Glutamatergic neuron (in vitro differentiated cells): ENCODE results near the gene CA9. TPM values are rescaled to one million over a fixed set of nuclear protein-coding genes. Genes with fewer than 3 reads are reported as not detected.
"Not testable (repeated sequence)": the region's sequence is repeated elsewhere in the genome, so short reads cannot be mapped to it uniquely, and the experiment has no call there.

ENCODE experiments used
- DNase-seq: peaks from one replicate; pipeline ENCODE4 v3.0.0; 2022
- H3K27ac Mint-ChIP-seq: one replicate; pipeline ENCODE4 v1.8.0; 2020; ENCODE audit warnings: mild to moderate bottlenecking, mixed read lengths, inconsistent platforms; ENCODE audit not compliant: unreplicated experiment
- H3K27me3 Mint-ChIP-seq: one replicate; pipeline ENCODE4 v1.8.0; 2020; ENCODE audit warnings: mild to moderate bottlenecking, moderate library complexity, mixed read lengths, inconsistent platforms; ENCODE audit not compliant: unreplicated experiment
- H3K36me3 Mint-ChIP-seq: one replicate; pipeline ENCODE4 v1.8.0; 2020; ENCODE audit warnings: mild to moderate bottlenecking, mixed read lengths, inconsistent platforms; ENCODE audit not compliant: unreplicated experiment
- H3K4me1 Mint-ChIP-seq: one replicate; pipeline ENCODE4 v1.8.0; 2020; ENCODE audit warnings: mild to moderate bottlenecking, low read depth, mixed read lengths, inconsistent platforms; ENCODE audit not compliant: unreplicated experiment
- H3K4me3 Mint-ChIP-seq: one replicate; pipeline ENCODE4 v1.8.0; 2020; ENCODE audit warnings: mild to moderate bottlenecking, mixed read lengths, inconsistent platforms; ENCODE audit not compliant: unreplicated experiment
- H3K9me3 Mint-ChIP-seq: one replicate; pipeline ENCODE4 v1.8.0; 2020; ENCODE audit warnings: mild to moderate bottlenecking, moderate library complexity, mixed read lengths, inconsistent platforms; ENCODE audit not compliant: unreplicated experiment
- total RNA-seq: library from RNA; stranded (reverse); fragmentation: NEBNext Ultra II Directional; extraction: Animal tissue kit (Norgen Biotek cat#: 25700); gene quantifications from one replicate; pipeline ENCODE4 v1.2.1, GENCODE V29; 2021; ENCODE audit not compliant: unreplicated experiment
- TF ChIP-seq, protein P1 (sequence below): fragments of 200-600 bp; sonication (generic); IDR thresholded peaks from one replicate; pipeline ENCODE4 v1.5.0; 2021; ENCODE audit not compliant: partially characterized antibody, unreplicated experiment

Gene CA9
- total RNA-seq, 1 donor from 2014 or later = not detected

DNA sequence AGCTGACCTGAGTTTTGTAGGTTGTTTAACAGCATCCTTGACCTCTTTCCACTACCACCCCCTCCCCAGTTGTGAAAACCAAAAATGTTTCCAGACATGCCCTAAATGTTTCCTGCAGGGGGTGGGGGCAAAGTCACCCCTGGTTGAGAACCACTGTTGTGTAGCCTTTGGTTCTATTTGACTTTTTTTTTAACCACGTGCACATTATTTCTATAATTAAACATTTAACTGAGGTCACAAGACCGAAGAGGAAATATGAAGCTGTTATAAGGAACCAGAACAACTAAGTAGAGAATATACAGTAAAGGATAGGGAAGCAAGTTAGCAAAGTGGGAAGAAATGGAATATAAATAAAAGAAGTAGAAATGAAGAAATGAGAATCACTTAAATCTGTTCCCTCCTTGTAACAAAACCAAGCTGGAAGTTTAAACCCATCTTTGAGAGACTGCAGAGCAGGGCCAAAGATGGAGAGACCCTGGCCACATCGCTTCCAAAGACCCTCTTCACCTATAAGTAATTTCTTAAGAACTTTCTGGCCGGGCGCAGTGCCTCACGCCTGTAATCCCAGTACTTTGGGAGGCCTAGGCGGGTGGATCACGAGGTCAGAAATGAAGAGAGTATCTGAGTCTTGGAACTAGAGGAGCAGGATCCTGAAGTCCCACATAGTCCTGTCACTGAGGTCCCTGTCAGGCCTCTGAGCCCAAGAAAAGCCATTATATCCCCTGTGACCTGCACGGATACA, 37.4 kb upstream of the CA9 start:
- H3K9me3 Mint-ChIP-seq = peaks cover 2% of the 10 kb centered on the region
- no peak overlapping the region for H3K27ac Mint-ChIP-seq
- TF ChIP-seq, protein P1, sequence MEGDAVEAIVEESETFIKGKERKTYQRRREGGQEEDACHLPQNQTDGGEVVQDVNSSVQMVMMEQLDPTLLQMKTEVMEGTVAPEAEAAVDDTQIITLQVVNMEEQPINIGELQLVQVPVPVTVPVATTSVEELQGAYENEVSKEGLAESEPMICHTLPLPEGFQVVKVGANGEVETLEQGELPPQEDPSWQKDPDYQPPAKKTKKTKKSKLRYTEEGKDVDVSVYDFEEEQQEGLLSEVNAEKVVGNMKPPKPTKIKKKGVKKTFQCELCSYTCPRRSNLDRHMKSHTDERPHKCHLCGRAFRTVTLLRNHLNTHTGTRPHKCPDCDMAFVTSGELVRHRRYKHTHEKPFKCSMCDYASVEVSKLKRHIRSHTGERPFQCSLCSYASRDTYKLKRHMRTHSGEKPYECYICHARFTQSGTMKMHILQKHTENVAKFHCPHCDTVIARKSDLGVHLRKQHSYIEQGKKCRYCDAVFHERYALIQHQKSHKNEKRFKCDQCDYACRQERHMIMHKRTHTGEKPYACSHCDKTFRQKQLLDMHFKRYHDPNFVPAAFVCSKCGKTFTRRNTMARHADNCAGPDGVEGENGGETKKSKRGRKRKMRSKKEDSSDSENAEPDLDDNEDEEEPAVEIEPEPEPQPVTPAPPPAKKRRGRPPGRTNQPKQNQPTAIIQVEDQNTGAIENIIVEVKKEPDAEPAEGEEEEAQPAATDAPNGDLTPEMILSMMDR = no peak
- DNase-seq = no peak
- H3K4me3 Mint-ChIP-seq = no peak overlapping the region
- H3K36me3 Mint-ChIP-seq = peaks cover 19% of the 10 kb centered on the region
- H3K4me1 Mint-ChIP-seq = peaks cover 2% of the 10 kb centered on the region
- H3K27me3 Mint-ChIP-seq = no peaks in the 10 kb centered on the region

DNA sequence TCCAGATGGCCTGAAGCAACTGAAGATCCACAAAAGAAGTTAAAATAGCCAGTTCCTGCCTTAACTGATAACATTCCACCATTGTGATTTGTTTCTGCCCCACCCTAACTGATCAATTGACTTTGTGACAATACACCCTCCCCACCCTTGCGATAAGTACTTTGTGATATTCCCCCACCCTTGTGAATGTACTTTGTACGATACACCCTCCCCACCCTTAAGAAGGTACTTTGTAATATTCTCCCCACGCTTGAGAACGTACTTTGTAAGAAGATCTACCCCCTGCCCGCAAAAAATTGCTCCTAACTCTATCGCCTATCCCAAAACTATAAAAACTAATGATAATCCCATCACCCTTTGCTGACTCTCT, 36.9 kb upstream of the CA9 start:
- H3K9me3 Mint-ChIP-seq, DNase-seq, H3K27me3 Mint-ChIP-seq, H3K27ac Mint-ChIP-seq, H3K4me3 Mint-ChIP-seq, H3K4me1 Mint-ChIP-seq: not testable (repeated sequence)
- peaks cover 19% of the 10 kb centered on the region for H3K36me3 Mint-ChIP-seq

DNA sequence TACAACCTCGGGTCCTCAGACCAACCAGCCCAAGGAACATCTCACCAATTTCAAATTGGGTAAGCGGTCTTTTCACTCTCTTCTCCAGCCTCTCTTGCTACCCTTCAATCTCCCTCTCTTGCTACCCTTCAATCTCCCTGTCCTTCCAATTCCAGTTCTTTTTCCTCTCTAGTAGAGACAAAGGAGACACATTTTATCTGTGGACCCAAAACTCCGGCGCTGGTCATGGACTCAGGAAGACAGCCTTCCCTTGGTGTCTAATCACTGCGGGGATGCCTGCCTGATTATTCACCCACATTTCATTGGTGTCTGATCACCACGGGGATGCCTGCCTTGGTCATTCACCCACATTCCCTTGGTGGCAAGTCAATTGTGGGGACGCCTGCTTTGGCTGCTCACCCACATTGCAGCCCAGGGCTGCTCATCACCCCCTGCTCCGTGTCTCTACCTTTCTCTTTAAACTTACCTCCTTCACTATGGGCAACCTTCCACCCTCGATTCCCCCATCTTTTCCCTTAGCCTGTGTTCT, 36.2 kb upstream of the CA9 start:
- peaks cover 19% of the 10 kb centered on the region for H3K36me3 Mint-ChIP-seq
- H3K27ac Mint-ChIP-seq, H3K9me3 Mint-ChIP-seq, H3K4me1 Mint-ChIP-seq, H3K27me3 Mint-ChIP-seq, DNase-seq, H3K4me3 Mint-ChIP-seq: not testable (repeated sequence)

DNA sequence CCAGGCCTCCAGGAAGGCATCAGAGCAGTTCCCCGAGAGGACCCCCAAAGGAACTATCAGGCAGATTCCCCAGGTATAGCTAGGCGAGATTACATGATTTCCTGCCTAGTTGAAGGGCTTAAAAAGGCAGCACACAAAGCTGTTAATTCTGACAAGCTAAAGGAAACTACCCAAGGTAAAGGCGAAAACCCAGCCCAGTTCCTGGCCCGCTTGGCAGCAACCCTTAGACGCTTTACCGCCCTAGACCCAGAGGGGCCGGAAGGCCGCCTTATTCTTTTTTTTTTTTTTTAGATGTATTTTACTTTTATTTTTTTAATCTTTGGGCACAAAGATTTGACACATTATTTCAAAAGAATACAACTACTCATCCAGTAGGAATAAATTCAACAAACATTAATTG, 35.0 kb upstream of the CA9 start:
- not testable (repeated sequence) for H3K4me3 Mint-ChIP-seq, H3K27me3 Mint-ChIP-seq, H3K27ac Mint-ChIP-seq, H3K9me3 Mint-ChIP-seq, H3K4me1 Mint-ChIP-seq, DNase-seq
- peaks cover 19% of the 10 kb centered on the region for H3K36me3 Mint-ChIP-seq

DNA sequence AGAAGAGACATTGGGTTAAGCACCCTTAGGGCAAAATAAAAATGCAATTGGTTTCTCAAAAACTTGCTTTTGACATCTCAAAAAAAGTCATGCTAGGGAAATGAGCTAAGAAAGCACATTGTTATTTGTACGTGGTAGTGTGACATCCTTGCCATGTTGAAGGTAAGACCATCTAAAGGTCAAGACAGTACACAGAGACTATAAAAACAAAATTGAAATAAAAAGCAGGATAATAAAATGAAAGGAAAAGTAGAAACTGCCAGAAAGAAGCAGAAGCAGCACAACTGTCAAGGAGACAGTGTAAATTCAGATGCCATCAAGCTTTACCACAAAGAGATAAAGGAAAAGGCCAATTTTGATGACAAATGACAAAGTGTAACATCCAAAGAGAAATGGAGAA, 34.5 kb upstream of the CA9 start:
- H3K9me3 Mint-ChIP-seq, H3K4me3 Mint-ChIP-seq, H3K27me3 Mint-ChIP-seq, H3K4me1 Mint-ChIP-seq, DNase-seq, H3K27ac Mint-ChIP-seq: not testable (repeated sequence)
- H3K36me3 Mint-ChIP-seq = peaks cover 19% of the 10 kb centered on the region

DNA sequence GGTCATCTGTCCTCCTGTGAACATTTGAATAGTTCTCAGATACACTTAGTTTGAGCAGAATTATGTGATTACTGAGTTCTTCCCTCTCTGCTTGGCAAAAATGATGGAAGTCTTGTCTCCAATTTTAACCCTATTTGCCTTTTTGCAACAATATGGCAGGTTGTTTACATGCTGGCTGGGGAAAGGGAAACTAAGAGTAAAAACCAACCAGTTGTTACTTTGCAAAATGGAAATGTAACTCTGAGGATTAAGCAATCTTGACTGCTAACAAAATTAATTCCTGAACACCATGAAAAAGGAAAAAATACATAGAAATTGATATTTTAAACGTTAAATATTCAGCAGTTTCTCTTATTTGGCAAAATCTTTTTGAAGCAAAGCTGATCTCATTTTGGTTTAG, 34.1 kb upstream of the CA9 start:
- Mint-ChIP-seq H3K27me3 (no peaks in the 10 kb centered on the region), H3K4me1 (peaks cover 2% of the 10 kb centered on the region), H3K36me3 (peaks cover 19% of the 10 kb centered on the region), H3K4me3 (no peak overlapping the region), H3K27ac (no peak overlapping the region), H3K9me3 (peaks cover 2% of the 10 kb centered on the region)
- DNase-seq = no peak
- TF ChIP-seq, protein P1 = no peak

DNA sequence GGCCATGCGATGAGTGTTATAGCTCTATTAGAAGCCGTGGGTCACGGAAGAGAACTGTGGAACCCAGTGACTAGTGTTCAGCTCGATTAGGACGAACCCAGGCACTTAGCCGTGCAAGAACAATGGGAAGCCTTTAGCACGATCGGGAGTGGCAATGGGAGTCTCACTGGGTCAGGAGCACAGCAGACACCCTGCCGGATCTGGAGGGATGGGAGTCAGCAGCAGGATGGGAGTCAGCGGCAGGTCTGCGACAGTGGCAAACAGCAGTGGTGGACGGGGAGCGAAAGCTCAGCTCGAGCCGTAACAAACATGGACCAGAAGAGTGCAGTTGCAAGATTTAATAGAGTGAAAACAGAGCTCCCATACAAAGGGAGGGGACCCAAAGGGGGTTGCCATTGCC, 33.3 kb upstream of the CA9 start:
- H3K27ac Mint-ChIP-seq, H3K4me3 Mint-ChIP-seq, DNase-seq, H3K9me3 Mint-ChIP-seq, H3K27me3 Mint-ChIP-seq, H3K4me1 Mint-ChIP-seq: not testable (repeated sequence)
- H3K36me3 Mint-ChIP-seq = peaks cover 19% of the 10 kb centered on the region

DNA sequence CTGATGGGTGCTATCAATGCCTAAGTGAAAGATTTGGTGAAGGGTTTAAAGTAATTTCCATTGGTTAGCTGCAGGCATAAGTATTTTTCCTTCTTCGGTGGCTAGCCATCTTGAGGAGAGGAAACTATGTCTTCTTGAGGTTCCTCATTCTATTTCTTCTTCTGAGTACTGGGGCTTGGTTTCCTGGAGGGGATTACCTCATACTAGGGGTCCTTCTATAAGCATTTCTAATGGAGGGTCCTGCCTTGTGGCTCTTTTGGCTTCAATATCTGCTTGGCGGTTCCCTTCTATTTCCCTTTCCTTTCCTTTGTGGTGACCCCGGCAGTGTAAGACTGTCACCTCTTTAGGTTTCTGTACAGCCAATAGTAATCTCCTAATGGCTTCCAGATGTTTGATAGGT, 32.2 kb upstream of the CA9 start:
- H3K9me3 Mint-ChIP-seq, H3K27me3 Mint-ChIP-seq, H3K4me1 Mint-ChIP-seq, H3K27ac Mint-ChIP-seq, DNase-seq, H3K4me3 Mint-ChIP-seq: not testable (repeated sequence)
- peaks cover 19% of the 10 kb centered on the region for H3K36me3 Mint-ChIP-seq
